B cell (primary cell): ENCODE results near the gene ITGB2. TPM values are rescaled to one million over a fixed set of nuclear protein-coding genes. Genes with fewer than 3 reads are reported as not detected.
A peak's percentile ranks its signal among the peaks of the same experiment; 100 is the strongest.
"Not testable (repeated sequence)": the region's sequence is repeated elsewhere in the genome, so short reads cannot be mapped to it uniquely, and the experiment has no call there.

Experiments
- ATAC-seq: fragments of 200-7000 bp; cut with Tn5 transposase; one replicate; pipeline ENCODE4 v1.10.0; 2021; ENCODE audit warnings: low read depth, mild to moderate bottlenecking, moderate number of reproducible peaks, moderate library complexity
- CTCF ChIA-PET: fragments of 350-600 bp; sonication (Branson Sonifier 250); formaldehyde crosslinking; loops from one replicate; lab custom pipeline; 2021; ENCODE audit warnings: antibody characterized with exemption, inconsistent platforms; lab: Charles Lee
- POLR2A ChIA-PET: fragments of 350-600 bp; sonication (Branson Sonifier 250); formaldehyde crosslinking; loops from one replicate; lab custom pipeline; 2021; ENCODE audit warnings: antibody characterized with exemption; lab: Charles Lee
- DNase-seq: peaks from one replicate; pipeline ENCODE4 v3.0.0; 2013
- H2AFZ ChIP-seq: 2 replicates; pipeline ENCODE4 v1.6.1; 2012; ENCODE audit warnings: mild to moderate bottlenecking, low read depth, low read length; ENCODE audit not compliant: insufficient read depth, poor library complexity, severe bottlenecking
- H3K27ac ChIP-seq, 2 donors: 1 replicate in 1 of 2; 2 replicates in 1 of 2; pipeline ENCODE4 v1.5.1; 2012 to 2013; ENCODE audit warnings: low read length in 2 of 2, mild to moderate bottlenecking in 2 of 2, moderate library complexity in 1 of 2
- H3K27me3 ChIP-seq, 4 experiments: fragments of 200-600 bp in 1 of 4; sonication (generic) in 1 of 4; replicated peaks in 1 of 4; 1 replicate in 2 of 4; 2 replicates in 2 of 4; pipeline versions ENCODE4 v1.6.1 to v1.7.0; 2013 to 2016; ENCODE audit warnings: low read length in 3 of 4, mild to moderate bottlenecking in 2 of 4, mixed read lengths in 1 of 4, moderate library complexity in 1 of 4; ENCODE audit not compliant: insufficient read depth in 4 of 4, control insufficient read depth in 3 of 4; ENCODE audit errors: control extremely low read depth in 1 of 4
- H3K36me3 ChIP-seq, 2 experiments: replicated peaks in 1 of 2; 1 replicate in 1 of 2; 2 replicates in 1 of 2; pipeline versions ENCODE4 v1.6.1 to v1.7.1; 2013; ENCODE audit warnings: low read length in 1 of 2; ENCODE audit not compliant: insufficient read depth in 2 of 2, control insufficient read depth in 1 of 2; ENCODE audit errors: control extremely low read depth in 1 of 2, extremely low read depth in 1 of 2
- H3K4me1 ChIP-seq, 2 donors: fragments of 200-600 bp in 1 of 2; sonication (generic) in 1 of 2; 1 replicate in 1 of 2; 2 replicates in 1 of 2; pipeline versions ENCODE4 v1.5.1 to v1.6.1; 2013 to 2017; ENCODE audit warnings: low read length in 2 of 2; ENCODE audit not compliant: control insufficient read depth in 2 of 2, insufficient read depth in 2 of 2
- H3K4me2 ChIP-seq: replicated peaks from 2 replicates; pipeline ENCODE3; 2012; ENCODE audit warnings: mild to moderate bottlenecking, low read depth, low read length; ENCODE audit not compliant: poor library complexity, severe bottlenecking
- H3K4me3 ChIP-seq, 5 experiments: fragments of 200-600 bp in 1 of 5; sonication (generic) in 1 of 5; 1 replicate in 3 of 5; 2 replicates in 2 of 5; pipeline versions ENCODE4 v1.5.1 to v1.7.0; 2011 to 2016; ENCODE audit warnings: low read length in 4 of 5, mild to moderate bottlenecking in 4 of 5, low read depth in 2 of 5, control low read depth in 1 of 5, moderate library complexity in 1 of 5; ENCODE audit not compliant: insufficient read depth in 1 of 5; ENCODE audit errors: control extremely low read depth in 1 of 5, extremely low read depth in 1 of 5
- H3K79me2 ChIP-seq: fragments of 200-600 bp; sonication (generic); one replicate; pipeline ENCODE4 v1.6.0; 2016; ENCODE audit warnings: low read length; ENCODE audit not compliant: control insufficient read depth, insufficient read depth
- H3K9ac ChIP-seq: fragments of 200-600 bp; sonication (generic); 2 replicates; pipeline ENCODE4 v1.6.1; 2017; ENCODE audit warnings: mild to moderate bottlenecking, low read length, moderate library complexity
- H3K9me3 ChIP-seq, 3 donors: one replicate each; pipeline versions ENCODE4 v1.6.1 to v1.7.1; 2013; ENCODE audit warnings: low read length in 2 of 3; ENCODE audit not compliant: control insufficient read depth in 2 of 3, insufficient read depth in 1 of 3; ENCODE audit errors: control extremely low read depth in 1 of 3
- H4K20me1 ChIP-seq: 2 replicates; pipeline ENCODE4 v1.6.0; 2012; ENCODE audit warnings: mild to moderate bottlenecking, low read length; ENCODE audit not compliant: insufficient read depth, control insufficient read depth, poor library complexity, severe bottlenecking
- H3K27ac Mint-ChIP-seq: one replicate; pipeline ENCODE4 v1.8.0; 2021; ENCODE audit warnings: mixed read lengths
- H3K27me3 Mint-ChIP-seq: one replicate; pipeline ENCODE4 v1.8.0; 2021; ENCODE audit warnings: mixed read lengths
- H3K4me1 Mint-ChIP-seq: one replicate; pipeline ENCODE4 v1.8.0; 2021; ENCODE audit warnings: mixed read lengths
- H3K4me3 Mint-ChIP-seq: one replicate; pipeline ENCODE4 v1.8.0; 2021; ENCODE audit warnings: mixed read lengths
- H3K9me3 Mint-ChIP-seq: one replicate; pipeline ENCODE4 v1.8.0; 2022; ENCODE audit warnings: mixed read lengths; ENCODE audit not compliant: insufficient read depth
- CTCF ChIP-seq: fragments of 200-600 bp; IDR thresholded peaks from one replicate; pipeline ENCODE4 v1.8.0; 2022; ENCODE audit warnings: antibody characterized with exemption, mild to moderate bottlenecking
- EZH2 ChIP-seq: IDR thresholded peaks from 2 replicates; pipeline ENCODE4 v1.6.1; 2012; ENCODE audit warnings: borderline replicate concordance, low read depth, mild to moderate bottlenecking, moderate library complexity, low read length; ENCODE audit not compliant: insufficient read depth, poor library complexity, severe bottlenecking
- WGBS: methylation state at CpG from one replicate; pipeline ENCODE4 v1.1.5; 2013; ENCODE audit warnings: missing lambda C conversion rate; ENCODE audit not compliant: insufficient coverage; 5-methylcytosine and 5-hydroxymethylcytosine counted together
- intact Hi-C: fragments of 100-400 bp; cut with micrococcal nuclease; formaldehyde crosslinking; loops from one replicate; pipeline ENCODE4 v1.10.0; 2022
- polyA plus RNA-seq: library from polyadenylated mRNA; depleted of rRNA; stranded (reverse); fragments of >200 nt; gene quantifications from 2 replicates; pipeline ENCODE4 v1.2.3, GENCODE V29; 2012
- total RNA-seq, 2 donors: library from RNA; stranded (reverse); fragments of 120-200 nt in 1 of 2; gene quantifications; 1 replicate in 1 of 2; 2 replicates in 1 of 2; pipeline versions ENCODE4 v1.2.3 to v1.2.4, GENCODE V29; 2013 to 2022

The ITGB2 gene
- total and polyA plus RNA-seq, 2 donors (not counting 1 experiment from before 2014, with no cell fraction given): 102 to 368 TPM

GRCh38 chr21:44880405-44881197 is 40.1 kb downstream of the ITGB2 start:
- no peak overlapping the region for H2AFZ ChIP-seq
- CTCF ChIA-PET: interaction anchor here (0.6 to 4.0 kb wide), 4 partner anchors 12 to 57 kb away, joined by 3 to 14 read pairs (median 6); no protein-coding TSS in a partner anchor
- intact Hi-C loops: no loop called here

DNA sequence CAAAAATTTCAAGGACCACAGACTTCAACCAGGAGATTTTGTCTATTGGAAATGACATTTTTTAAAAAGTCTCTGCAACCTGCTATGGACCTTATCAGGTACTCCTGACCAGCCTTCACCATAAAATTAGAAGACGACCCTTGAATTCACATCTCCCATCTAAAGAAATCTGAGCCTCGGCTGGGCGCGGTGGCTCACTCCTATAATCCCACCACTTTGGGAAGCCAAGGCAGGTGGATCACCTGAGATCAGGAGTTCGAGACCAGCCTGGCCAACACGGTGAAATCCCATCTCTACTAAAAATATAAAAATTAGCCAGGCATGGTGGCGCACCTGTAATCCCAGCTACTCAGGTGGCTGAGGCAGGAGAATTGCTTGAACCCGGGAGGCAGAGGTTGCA is 41.5 kb downstream of the ITGB2 start:
- not testable (repeated sequence) for H3K4me2 ChIP-seq
- intact Hi-C loops: loop anchor here (10.0 kb wide), 1 partner anchor 864 kb away; the partner anchor contains the start of gene TRAPPC10
- peaks cover 57% of the 10 kb centered on the region for H3K4me1 Mint-ChIP-seq

More at GRCh38 chr21:44880405-44881197, 40.1 kb downstream of the ITGB2 start:
- Histone ChIP-seq H3K9me3 (no peaks in the 10 kb centered on the region), H4K20me1 (no peaks in the 10 kb centered on the region), H3K27me3 (no peaks in the 10 kb centered on the region), H3K79me2 (no peaks in the 10 kb centered on the region), H3K4me3 (no peak overlapping the region), H3K4me2 (peak overlapping the region; percentile 22), H3K36me3 (peaks cover 0 to 3% of the 10 kb centered on the region in 2 experiments), H3K27ac (peak overlapping the region in 1 of 2 donors; percentile 13), H3K9ac (no peak overlapping the region), H3K4me1 (peaks cover 48 to 52% of the 10 kb centered on the region in 2 donors)
- peak overlapping the region; percentile 62 for H3K27ac Mint-ChIP-seq
- DNase-seq: peak; percentile 60
- H3K4me3 Mint-ChIP-seq: peak overlapping the region; percentile 61
- 44% methylated on average over 4 of the region's 8 CpGs for WGBS
- POLR2A ChIA-PET: interaction anchor here (0.6 kb wide), 1 partner anchor 1755 kb away, joined by 5 read pairs; no protein-coding TSS in a partner anchor
- H3K4me1 Mint-ChIP-seq: peaks cover 45% of the 10 kb centered on the region
- no peaks in the 10 kb centered on the region for H3K9me3 Mint-ChIP-seq
- ATAC-seq: peak; percentile 31
- H3K27me3 Mint-ChIP-seq: no peaks in the 10 kb centered on the region
- TF ChIP-seq CTCF (no peak), EZH2 (no peak)

More for the DNA sequence above, 41.5 kb downstream of the ITGB2 start:
- H4K20me1 ChIP-seq, H3K27ac Mint-ChIP-seq, H3K27me3 Mint-ChIP-seq, ATAC-seq, H3K9me3 Mint-ChIP-seq, H3K4me3 Mint-ChIP-seq, H3K9ac ChIP-seq, DNase-seq, H3K9me3 ChIP-seq, H3K27ac ChIP-seq, H3K4me3 ChIP-seq, H3K36me3 ChIP-seq, H3K27me3 ChIP-seq, H3K79me2 ChIP-seq, H2AFZ ChIP-seq: not testable (repeated sequence)
- ChIA-PET POLR2A (interaction anchor here (0.5 kb wide), 1 partner anchor 1017 kb away, joined by 8 read pairs; no protein-coding TSS in a partner anchor), CTCF (interaction anchor here (0.7 to 4.0 kb wide), 3 partner anchors 13 to 78 kb away, joined by 3 to 14 read pairs (median 4); partner anchors contain the start of gene UBE2G2)
- 100% methylated on average over 4 of the region's 8 CpGs for WGBS
- peaks cover 58 to 65% of the 10 kb centered on the region in 2 donors for H3K4me1 ChIP-seq
